ENCODE results near the gene DAAM2. TPM values are rescaled to one million over a fixed set of nuclear protein-coding genes. Genes with fewer than 3 reads are reported as not detected.

DAAM2 gene
- total and polyA plus RNA-seq, 2 donors (not counting 3 experiments of a cell fraction or from before 2014, with no cell fraction given), result 0.42 to 0.44 TPM

GRCh38 chr6:39907871-39908575 is 115.8 kb downstream of the DAAM2 start:
- Histone ChIP-seq H3K4me2 (ENCODE audit: insufficient read depth, low read length) (no peak overlapping the region), H3K79me2 (ENCODE audit: control insufficient read depth, insufficient read depth, low read length) (no peaks in the 10 kb centered on the region), H3K9me3 (replicated peaks; ENCODE audit: control insufficient read depth, insufficient read depth, low read length) (no peaks in the 10 kb centered on the region), H3K27me3 (ENCODE audit: control insufficient read depth in 2 of 2, insufficient read depth in 2 of 2, low read length in 2 of 2) (no peaks in the 10 kb centered on the region), H3K9me1 (replicated peaks; ENCODE audit: control insufficient read depth, extremely low read depth, insufficient read depth, low read length) (no peaks in the 10 kb centered on the region), H3K9ac (replicated peaks; ENCODE audit: extremely low read depth, insufficient read depth, low read length) (no peak overlapping the region), H3K4me1 (ENCODE audit: control insufficient read depth, extremely low read depth, insufficient read depth, low read length) (no peaks in the 10 kb centered on the region), H3K36me3 (ENCODE audit: control insufficient read depth in 2 of 2, extremely low read depth in 1 of 2, insufficient read depth in 2 of 2, low read length in 2 of 2) (peaks cover 0 to 12% of the 10 kb centered on the region in 2 experiments), H2AFZ (ENCODE audit: low read depth, low read length) (no peak overlapping the region), H3K4me3 (replicated peaks in 1 of 3; ENCODE audit: insufficient read depth in 1 of 3, low read depth in 1 of 3, low read length in 3 of 3) (no peak overlapping the region), H3K27ac (ENCODE audit: insufficient read depth, low read depth, low read length) (no peak overlapping the region), H4K20me1 (replicated peaks; ENCODE audit: control insufficient read depth, extremely low read depth, insufficient read depth, low read length) (no peaks in the 10 kb centered on the region)
- POLR2A ChIA-PET, result no interaction called here
- BruUV-seq (replicated peaks), result no TSS peak
- dilution Hi-C loops (cut with MboI; ENCODE audit: extremely low pct_ligation_motif_present, low sequenced_read_pairs) (no loop called here), intact Hi-C loops (cut with micrococcal nuclease) (no loop called here)
- DNase-seq (ENCODE audit: low read depth, low spot score), result no peak
- CTCF ChIA-PET, result interaction anchor here (0.7 kb wide), 1 partner anchor 15 kb away, joined by 3 read pairs; no protein-coding TSS in a partner anchor
- no peak for TF ChIP-seq POLR2A (IDR thresholded peaks at IDR 0.05; ENCODE audit: low read depth, low read length)
- TF ChIP-seq EZH2 (IDR thresholded peaks at IDR 0.05; ENCODE audit: borderline replicate concordance, low read depth, low read length, severe bottlenecking), result no peak
- no peak for TF ChIP-seq POLR2AphosphoS5 (IDR thresholded peaks at IDR 0.05; ENCODE audit: insufficient read depth, low read depth, low read length)
- TF ChIP-seq, protein P1, sequence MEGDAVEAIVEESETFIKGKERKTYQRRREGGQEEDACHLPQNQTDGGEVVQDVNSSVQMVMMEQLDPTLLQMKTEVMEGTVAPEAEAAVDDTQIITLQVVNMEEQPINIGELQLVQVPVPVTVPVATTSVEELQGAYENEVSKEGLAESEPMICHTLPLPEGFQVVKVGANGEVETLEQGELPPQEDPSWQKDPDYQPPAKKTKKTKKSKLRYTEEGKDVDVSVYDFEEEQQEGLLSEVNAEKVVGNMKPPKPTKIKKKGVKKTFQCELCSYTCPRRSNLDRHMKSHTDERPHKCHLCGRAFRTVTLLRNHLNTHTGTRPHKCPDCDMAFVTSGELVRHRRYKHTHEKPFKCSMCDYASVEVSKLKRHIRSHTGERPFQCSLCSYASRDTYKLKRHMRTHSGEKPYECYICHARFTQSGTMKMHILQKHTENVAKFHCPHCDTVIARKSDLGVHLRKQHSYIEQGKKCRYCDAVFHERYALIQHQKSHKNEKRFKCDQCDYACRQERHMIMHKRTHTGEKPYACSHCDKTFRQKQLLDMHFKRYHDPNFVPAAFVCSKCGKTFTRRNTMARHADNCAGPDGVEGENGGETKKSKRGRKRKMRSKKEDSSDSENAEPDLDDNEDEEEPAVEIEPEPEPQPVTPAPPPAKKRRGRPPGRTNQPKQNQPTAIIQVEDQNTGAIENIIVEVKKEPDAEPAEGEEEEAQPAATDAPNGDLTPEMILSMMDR (IDR thresholded peaks at IDR 0.05; ENCODE audit: extremely low read depth in 1 of 2, insufficient read depth in 1 of 2, low read depth in 1 of 2, low read length in 2 of 2), result no peak
- TF ChIP-seq JUN (IDR thresholded peaks at IDR 0.05; ENCODE audit: borderline replicate concordance, insufficient read depth, insufficient read length, low read depth), result no peak
- FAIRE-seq, result no peak
